HL-60/S4 treated with retinoic acid at 250 ng/mL for 4 days and 3 days (cell line): ENCODE measurements around the gene ALS2CL.

Experiments
- in situ Hi-C: fragments of 300-500 bp; cut with MboI; formaldehyde crosslinking; loops from 2 replicates; pipeline ENCODE4 v1.7.0; 2022; ENCODE audit warnings: low sequenced_read_pairs

The ALS2CL gene

GRCh38 chr3:46716461-46717441 is 23.3 kb upstream of the ALS2CL start:
- in situ Hi-C loops, result loop anchor here (25.0 kb wide), 1 partner anchor 646 kb away; no protein-coding TSS in a partner anchor

- in situ Hi-C loops, result loop anchor here (25.0 kb wide), 1 partner anchor 647 kb away; no protein-coding TSS in a partner anchor
Observed at GRCh38 chr3:46715507-46716175, 22.2 kb upstream of the ALS2CL start.

- in situ Hi-C loops, result loop anchor here (25.0 kb wide), 1 partner anchor 647 kb away; no protein-coding TSS in a partner anchor
Observed at GRCh38 chr3:46714728-46715506, 21.4 kb upstream of the ALS2CL start.

- in situ Hi-C loops, result loop anchor here (25.0 kb wide), 1 partner anchor 648 kb away; no protein-coding TSS in a partner anchor
Observed at GRCh38 chr3:46713898-46714552, 20.5 kb upstream of the ALS2CL start.

- in situ Hi-C loops, result loop anchor here (25.0 kb wide), 1 partner anchor 649 kb away; no protein-coding TSS in a partner anchor
Observed at GRCh38 chr3:46713050-46713897, 19.8 kb upstream of the ALS2CL start.

GRCh38 chr3:46712191-46713049 is 18.9 kb upstream of the ALS2CL start:
- in situ Hi-C loops, result loop anchor here (25.0 kb wide), 1 partner anchor 650 kb away; no protein-coding TSS in a partner anchor

GRCh38 chr3:46711760-46712159 is 18.3 kb upstream of the ALS2CL start:
- in situ Hi-C loops, result loop anchor here (25.0 kb wide), 1 partner anchor 651 kb away; no protein-coding TSS in a partner anchor

GRCh38 chr3:46711305-46711704 is 17.8 kb upstream of the ALS2CL start:
- in situ Hi-C loops, result loop anchor here (25.0 kb wide), 1 partner anchor 651 kb away; no protein-coding TSS in a partner anchor

GRCh38 chr3:46710671-46711295 is 17.3 kb upstream of the ALS2CL start:
- in situ Hi-C loops, result loop anchor here (25.0 kb wide), 1 partner anchor 652 kb away; no protein-coding TSS in a partner anchor

- in situ Hi-C loops, result loop anchor here (25.0 kb wide), 1 partner anchor 652 kb away; no protein-coding TSS in a partner anchor
Observed at GRCh38 chr3:46710229-46710628, 16.8 kb upstream of the ALS2CL start.

- in situ Hi-C loops, result loop anchor here (25.0 kb wide), 1 partner anchor 653 kb away; no protein-coding TSS in a partner anchor
Observed at GRCh38 chr3:46709721-46710120, 16.2 kb upstream of the ALS2CL start.

GRCh38 chr3:46709157-46709654 is 15.7 kb upstream of the ALS2CL start:
- in situ Hi-C loops, result loop anchor here (25.0 kb wide), 1 partner anchor 653 kb away; no protein-coding TSS in a partner anchor

- in situ Hi-C loops, result loop anchor here (25.0 kb wide), 1 partner anchor 654 kb away; no protein-coding TSS in a partner anchor
Observed at GRCh38 chr3:46708401-46709156, 15.1 kb upstream of the ALS2CL start.

- in situ Hi-C loops, result loop anchor here (25.0 kb wide), 1 partner anchor 655 kb away; no protein-coding TSS in a partner anchor
Observed at GRCh38 chr3:46707601-46708011, 14.1 kb upstream of the ALS2CL start.

- in situ Hi-C loops, result loop anchor here (25.0 kb wide), 1 partner anchor 655 kb away; no protein-coding TSS in a partner anchor
Observed at GRCh38 chr3:46706771-46707582, 13.5 kb upstream of the ALS2CL start.
